HepG2 (cell line): Measurements from ENCODE around the gene ZFP82. TPM values are rescaled to one million over a fixed set of nuclear protein-coding genes. Genes with fewer than 3 reads are reported as not detected.
A peak's percentile ranks its signal among the peaks of the same experiment; 100 is the strongest.

Source experiments
- CBX2 ChIP-seq, 2 experiments: fragments of 200-600 bp in 1 of 2; sonication (generic); formaldehyde crosslinking in 1 of 2; IDR thresholded peaks; 2 replicates each; pipeline versions ENCODE4 v1.7.0 to v1.8.1; 2018 to 2022; ENCODE audit warnings: low read depth in 2 of 2, low read length in 1 of 2, mild to moderate bottlenecking in 1 of 2, missing genetic modification reagents in 1 of 2
- ESRRA ChIP-seq: sonication (generic); formaldehyde crosslinking; IDR thresholded peaks from 2 replicates; pipeline ENCODE4 v1.5.1; 2020; ENCODE audit warnings: mild to moderate bottlenecking, low read depth, missing genetic modification reagents
- KLF9 ChIP-seq: IDR thresholded peaks from 2 replicates; pipeline ENCODE4 v1.6.1; 2016; ENCODE audit warnings: low read depth
- NFAT5 ChIP-seq: sonication (generic); formaldehyde crosslinking; IDR thresholded peaks from 2 replicates; pipeline ENCODE4 v1.4.0; 2020; ENCODE audit warnings: missing genetic modification reagents
- NR2F2 ChIP-seq: IDR thresholded peaks from 2 replicates; pipeline ENCODE4 v1.6.1; 2012; ENCODE audit warnings: low read depth, inconsistent platforms, borderline replicate concordance
- RELA ChIP-seq: sonication (generic); formaldehyde crosslinking; IDR thresholded peaks from 2 replicates; pipeline ENCODE4 v1.4.0; 2020; ENCODE audit warnings: missing genetic modification reagents
- TRIM22 ChIP-seq: fragments of 450-650 bp; IDR thresholded peaks from 2 replicates; pipeline ENCODE4 v1.6.1; 2017
- U2AF2 ChIP-seq: fragments of 200-400 bp; formaldehyde crosslinking; IDR thresholded peaks from 2 replicates; pipeline ENCODE4 v1.6.1; 2017; ENCODE audit warnings: low read depth, mild to moderate bottlenecking, low read length
- USF2 ChIP-seq, 2 experiments: sonication (generic) in 1 of 2; formaldehyde crosslinking in 1 of 2; IDR thresholded peaks; 2 replicates each; pipeline versions ENCODE4 v1.5.1 to v1.6.1; 2011 to 2020; ENCODE audit warnings: borderline replicate concordance in 1 of 2, low read depth in 1 of 2, low read length in 1 of 2, mild to moderate bottlenecking in 1 of 2, missing genetic modification reagents in 1 of 2, moderate library complexity in 1 of 2
- ZKSCAN5 ChIP-seq: sonication (generic); formaldehyde crosslinking; IDR thresholded peaks from 2 replicates; pipeline ENCODE4 v1.5.1; 2020; ENCODE audit warnings: mild to moderate bottlenecking, missing genetic modification reagents
- ZNF281 ChIP-seq: sonication (generic); formaldehyde crosslinking; IDR thresholded peaks from 2 replicates; pipeline ENCODE4 v1.4.0; 2020; ENCODE audit warnings: missing genetic modification reagents, borderline replicate concordance
- ZNF589 ChIP-seq: sonication (generic); formaldehyde crosslinking; conservative IDR thresholded peaks from 2 replicates; pipeline ENCODE4 v1.8.0; 2022; ENCODE audit warnings: mild to moderate bottlenecking, moderate library complexity, missing genetic modification reagents
- ZNF879 ChIP-seq: sonication (generic); formaldehyde crosslinking; IDR thresholded peaks from 2 replicates; pipeline ENCODE4 v1.8.1; 2023; ENCODE audit warnings: missing genetic modification reagents
- polyA plus RNA-seq, 8 experiments: library from polyadenylated mRNA; depleted of rRNA in 3 of 8; stranded (reverse) in 7 of 8; unstranded in 1 of 8; fragments of >200 nt; fragmentation: Illumina TruSeq in 4 of 8; extraction: Trizol in 4 of 8; gene quantifications; 2 replicates each; pipeline versions ENCODE4 v1.2.1 to v1.2.3, GENCODE V29; 2011 to 2016; ENCODE audit warnings: low read depth in 4 of 8, missing spikeins in 1 of 8, mixed read lengths in 1 of 8; ENCODE audit not compliant: insufficient read depth in 1 of 8
- total RNA-seq, 5 experiments: library from RNA; depleted of rRNA; stranded (reverse); fragments of >200 nt; fragmentation: Illumina TruSeq; extraction: Trizol; gene quantifications; 2 replicates each; pipeline ENCODE4 v1.2.3, GENCODE V29; 2016; ENCODE audit warnings: low read depth in 1 of 5

ZFP82 gene
- total and polyA plus RNA-seq, 2 of the 13 experiments (the other 11 are each of a cell fraction or from before 2014, with no cell fraction given) = 1.7 to 4.3 TPM

- TF ChIP-seq NFAT5 (CRISPR knock-in tag) (no peak), ZNF281 (no peak), ZNF589 (CRISPR knock-in tag) (no peak), KLF9 (CRISPR knock-in tag) (peak; percentile 33; the same call in 1 of the 2 replicates), CBX2 (IDR thresholded peaks at IDR 0.05; ENCODE audit: low read depth, low read length) (no peak), CBX2 (CRISPR knock-in tag; IDR thresholded peaks at IDR 0.05; ENCODE audit: low read depth) (no peak), USF2 (IDR thresholded peaks at IDR 0.05; ENCODE audit: low read depth, low read length) (no peak), USF2 (CRISPR knock-in tag; IDR thresholded peaks at IDR 0.05; ENCODE audit: borderline replicate concordance) (no peak), NR2F2 (0 out of 2 replicates have a peak, but pooled peaks have one; percentile 23), RELA (CRISPR knock-in tag) (no peak), TRIM22 (no peak), ESRRA (CRISPR knock-in tag) (no peak), U2AF2 (0 out of 2 replicates have a peak, but pooled peaks have one; percentile 41), ZKSCAN5 (CRISPR knock-in tag) (no peak), ZNF879 (CRISPR knock-in tag) (no peak)
Observed at GRCh38 chr19:36378625-36379509, 39.6 kb downstream of the ZFP82 start, which contains the start of gene ZFP14 (continued).
